ENCODE results near the gene KSR1. TPM values are rescaled to one million over a fixed set of nuclear protein-coding genes. Genes with fewer than 3 reads are reported as not detected.

The KSR1 gene
- total and polyA plus RNA-seq, 2 of the 8 experiments (the other 6 are each of a cell fraction or from before 2014, with no cell fraction given), result 14.1 to 34.7 TPM

DNA sequence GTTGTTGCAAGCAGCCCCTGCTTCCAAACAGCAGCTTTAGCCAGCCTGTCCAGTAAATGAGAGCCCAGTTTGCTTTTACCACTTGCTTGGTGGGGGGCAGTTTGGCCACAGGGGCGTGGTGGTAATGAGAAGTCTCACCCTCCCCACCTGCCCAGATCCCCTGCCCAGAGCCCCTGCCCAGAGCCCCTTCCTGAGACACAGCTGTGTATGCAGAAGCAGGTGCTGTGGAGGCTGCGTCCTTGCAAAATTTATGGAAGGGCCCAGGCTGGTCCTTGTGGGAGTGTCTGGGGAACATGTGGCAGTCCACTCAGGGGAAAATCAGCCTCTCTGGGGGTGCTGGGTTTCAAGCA, 147.1 kb downstream of the KSR1 start:
- TF ChIP-seq, protein P1, sequence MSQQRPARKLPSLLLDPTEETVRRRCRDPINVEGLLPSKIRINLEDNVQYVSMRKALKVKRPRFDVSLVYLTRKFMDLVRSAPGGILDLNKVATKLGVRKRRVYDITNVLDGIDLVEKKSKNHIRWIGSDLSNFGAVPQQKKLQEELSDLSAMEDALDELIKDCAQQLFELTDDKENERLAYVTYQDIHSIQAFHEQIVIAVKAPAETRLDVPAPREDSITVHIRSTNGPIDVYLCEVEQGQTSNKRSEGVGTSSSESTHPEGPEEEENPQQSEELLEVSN (IDR thresholded peaks at IDR 0.05), result 0 out of 2 replicates have a peak, but pooled peaks have one; percentile 1
- TF ChIP-seq RFX5 (IDR thresholded peaks at IDR 0.05; ENCODE audit: borderline replicate concordance, low read depth, low read length), result no peak
- no peak overlapping the region for H4K5ac ChIP-seq (ENCODE audit: insufficient read length, low read depth, low read length)
- H4K8ac ChIP-seq (ENCODE audit: extremely low read depth, insufficient read depth, low read length), result no peak overlapping the region
- no peak overlapping the region for H2BK120ac ChIP-seq (replicated peaks; ENCODE audit: low read depth, low read length)
- H3K36me3 ChIP-seq (ENCODE audit: control insufficient read depth in 2 of 4, insufficient read depth in 4 of 4, low read length in 3 of 4), result peaks cover 0 to 9% (median 2%) of the 10 kb centered on the region in 4 experiments; a peak in 6 of 8 replicates
- H4K20me1 ChIP-seq (replicated peaks in 1 of 2; ENCODE audit: control insufficient read depth in 1 of 2, insufficient read depth in 2 of 2, low read length in 2 of 2), result peaks cover 0 to 3% of the 10 kb centered on the region in 2 experiments
- no peak overlapping the region for H3K27ac ChIP-seq (ENCODE audit: low read depth, low read length)
- DNase-seq (ENCODE audit: low read depth in 1 of 2, low spot score in 2 of 2) (no peak), FAIRE-seq (no peak)
- H3K79me1 ChIP-seq (ENCODE audit: low read depth, low read length), result no peaks in the 10 kb centered on the region
- H3K9ac ChIP-seq (replicated peaks in 1 of 4; ENCODE audit: extremely low read depth in 1 of 4, low read depth in 3 of 4, low read length in 3 of 4), result no peak overlapping the region
- H3K4me1 ChIP-seq (replicated peaks in 1 of 4; ENCODE audit: control insufficient read depth in 3 of 4, insufficient read depth in 4 of 4, low read length in 3 of 4), result no peaks in the 10 kb centered on the region; a peak in 1 of 7 replicates
- H3K4ac ChIP-seq (replicated peaks; ENCODE audit: insufficient read length, low read depth, low read length), result no peak overlapping the region
- no peak overlapping the region for H3K56ac ChIP-seq (replicated peaks; ENCODE audit: insufficient read length, low read depth, low read length)
- WGBS, 2 experiments (ENCODE audit: extremely low coverage in 1 of 2, insufficient coverage in 1 of 2, insufficient read length in 1 of 2, insufficient replicate concordance in 2 of 2, low coverage in 1 of 2, low lambda C conversion rate in 2 of 2, missing lambda C conversion rate in 1 of 2), result 81% methylated on average over 2 of the region's 2 CpGs; no CpG with 5 or more reads in 1 of the 2 experiments
- H4K91ac ChIP-seq (replicated peaks; ENCODE audit: insufficient read length, low read length), result no peak overlapping the region
- ChIA-PET CTCF (ENCODE audit: partially characterized antibody) (interaction anchor here (0.8 to 13.1 kb wide), 38 partner anchors 11 to 366 kb away, joined by 3 to 305 read pairs (median 6); partner anchors contain the start of gene KSR1), POLR2A (ENCODE audit: partially characterized antibody) (interaction anchor here (0.8 to 0.9 kb wide), 2 partner anchors 11 to 40 kb away, joined by 3 to 4 read pairs; no protein-coding TSS in a partner anchor)
- H3K23me2 ChIP-seq (ENCODE audit: low read depth, low read length), result no peaks in the 10 kb centered on the region
- H2AFZ ChIP-seq (ENCODE audit: low read length), result no peak overlapping the region
- no peak overlapping the region for H3K18ac ChIP-seq (ENCODE audit: extremely low read depth, low read length)
- H3K14ac ChIP-seq (ENCODE audit: insufficient read length), result no peak overlapping the region
- no peak overlapping the region for H3K4me3 ChIP-seq (ENCODE audit: extremely low read depth in 1 of 4, insufficient read depth in 2 of 4, low read depth in 3 of 4, low read length in 4 of 4)
- no peak overlapping the region for H2BK5ac ChIP-seq (ENCODE audit: low read depth, low read length)
- no peak overlapping the region for H2BK12ac ChIP-seq (ENCODE audit: low read depth, low read length)
- no peaks in the 10 kb centered on the region for H3K9me3 ChIP-seq (ENCODE audit: insufficient read depth in 2 of 2, low read depth in 1 of 2, low read length in 1 of 2)
- H2BK20ac ChIP-seq (ENCODE audit: low read length), result no peak overlapping the region
- H2AK5ac ChIP-seq (ENCODE audit: low read depth, low read length), result no peak overlapping the region
- no peak overlapping the region for H2BK15ac ChIP-seq (ENCODE audit: low read length)
- H3K27me3 ChIP-seq (replicated peaks in 1 of 4; ENCODE audit: control insufficient read depth in 3 of 4, extremely low read depth in 1 of 4, insufficient read depth in 3 of 4, low read length in 3 of 4), result no peaks in the 10 kb centered on the region
- no peak overlapping the region for H3K23ac ChIP-seq (ENCODE audit: insufficient read length)
- H3K4me2 ChIP-seq (ENCODE audit: insufficient read depth in 1 of 2, low read depth in 2 of 2, low read length in 2 of 2), result no peak overlapping the region
- no peaks in the 10 kb centered on the region for H3K79me2 ChIP-seq (ENCODE audit: control insufficient read depth in 1 of 2, insufficient read depth in 2 of 2, low read length in 2 of 2)

Measured in H1 (cell line).